Endothelial cell of umbilical vein (primary cell): ENCODE measurements around the gene LAMC1.

ENCODE experiments used
- EZH2 ChIP-seq: IDR thresholded peaks from 2 replicates; pipeline ENCODE4 v1.6.1; 2012; ENCODE audit warnings: borderline replicate concordance, low read depth, mild to moderate bottlenecking, moderate library complexity, low read length, inconsistent platforms; ENCODE audit not compliant: severe bottlenecking
- FOS ChIP-seq: IDR thresholded peaks from 2 replicates; pipeline ENCODE4 v1.6.1; 2011; ENCODE audit warnings: mild to moderate bottlenecking, low read length, moderate library complexity, borderline replicate concordance; ENCODE audit not compliant: insufficient read depth
- JUN ChIP-seq: IDR thresholded peaks from 2 replicates; pipeline ENCODE4 v1.6.1; 2011; ENCODE audit warnings: borderline replicate concordance, low read depth; ENCODE audit not compliant: insufficient read length, insufficient read depth
- MAX ChIP-seq: IDR thresholded peaks from 2 replicates; pipeline ENCODE4 v1.6.1; 2011; ENCODE audit not compliant: insufficient read depth, insufficient read length
- MYC ChIP-seq: IDR thresholded peaks from one replicate; pipeline ENCODE4 v1.6.1; 2011; ENCODE audit warnings: mild to moderate bottlenecking, low read depth, low read length
- POLR2A ChIP-seq: IDR thresholded peaks from 2 replicates; pipeline ENCODE4 v1.6.1; 2012; ENCODE audit warnings: low read depth, mild to moderate bottlenecking, control low read depth, low read length
- TF ChIP-seq, protein P1 (sequence below), 2 donors: IDR thresholded peaks; 1 replicate in 1 of 2; 2 replicates in 1 of 2; pipeline ENCODE4 v1.5.1; 2011; ENCODE audit warnings: low read length in 2 of 2, mild to moderate bottlenecking in 2 of 2, moderate library complexity in 2 of 2, control low read depth in 1 of 2, inconsistent platforms in 1 of 2, low read depth in 1 of 2; ENCODE audit not compliant: insufficient read depth in 1 of 2; ENCODE audit errors: extremely low read depth in 1 of 2

DNA sequence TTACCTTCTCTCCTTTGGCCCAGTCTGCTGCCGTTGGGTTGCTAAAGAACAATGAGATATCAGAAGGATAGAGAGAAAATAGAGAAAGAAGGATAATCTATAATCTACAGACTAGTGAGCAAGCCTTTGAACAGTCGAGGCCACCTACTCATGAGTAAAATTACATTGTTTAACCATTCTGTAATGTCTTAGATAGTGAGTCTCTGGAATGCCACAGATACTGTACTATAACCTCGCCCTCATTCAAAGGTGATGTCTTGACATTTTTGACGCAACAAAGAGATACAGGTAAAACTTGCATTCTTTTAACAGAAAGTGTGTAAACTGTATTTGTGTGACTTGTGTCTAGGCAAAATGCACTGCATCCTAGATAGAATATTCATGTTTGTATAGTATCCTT, 77.9 kb downstream of the LAMC1 start:
- TF ChIP-seq, protein P1, sequence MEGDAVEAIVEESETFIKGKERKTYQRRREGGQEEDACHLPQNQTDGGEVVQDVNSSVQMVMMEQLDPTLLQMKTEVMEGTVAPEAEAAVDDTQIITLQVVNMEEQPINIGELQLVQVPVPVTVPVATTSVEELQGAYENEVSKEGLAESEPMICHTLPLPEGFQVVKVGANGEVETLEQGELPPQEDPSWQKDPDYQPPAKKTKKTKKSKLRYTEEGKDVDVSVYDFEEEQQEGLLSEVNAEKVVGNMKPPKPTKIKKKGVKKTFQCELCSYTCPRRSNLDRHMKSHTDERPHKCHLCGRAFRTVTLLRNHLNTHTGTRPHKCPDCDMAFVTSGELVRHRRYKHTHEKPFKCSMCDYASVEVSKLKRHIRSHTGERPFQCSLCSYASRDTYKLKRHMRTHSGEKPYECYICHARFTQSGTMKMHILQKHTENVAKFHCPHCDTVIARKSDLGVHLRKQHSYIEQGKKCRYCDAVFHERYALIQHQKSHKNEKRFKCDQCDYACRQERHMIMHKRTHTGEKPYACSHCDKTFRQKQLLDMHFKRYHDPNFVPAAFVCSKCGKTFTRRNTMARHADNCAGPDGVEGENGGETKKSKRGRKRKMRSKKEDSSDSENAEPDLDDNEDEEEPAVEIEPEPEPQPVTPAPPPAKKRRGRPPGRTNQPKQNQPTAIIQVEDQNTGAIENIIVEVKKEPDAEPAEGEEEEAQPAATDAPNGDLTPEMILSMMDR (IDR thresholded peaks at IDR 0.05; ENCODE audit: extremely low read depth in 1 of 2, insufficient read depth in 1 of 2, low read depth in 1 of 2, low read length in 2 of 2) = no peak
- no peak for TF ChIP-seq MYC
- no peak for TF ChIP-seq POLR2A
- no peak for TF ChIP-seq JUN
- no peak for TF ChIP-seq EZH2
- TF ChIP-seq FOS = no peak
- TF ChIP-seq MAX = no peak
